Gastrocnemius medialis (tissue), 4 donors: ENCODE data around the gene APOA1. TPM values are rescaled to one million over a fixed set of nuclear protein-coding genes. Genes with fewer than 3 reads are reported as not detected.

ENCODE experiments used
- ATAC-seq, 2 donors: fragments of 150-250 bp; one replicate each; pipeline ENCODE4 v1.9.1; 2016
- DNase-seq, 2 donors: peaks; one replicate each; pipeline ENCODE4 v3.0.0-alpha.2; 2019
- H3K27ac ChIP-seq, 4 donors: fragments of 200-600 bp; sonication (generic); 1 replicate in 1 of 4; 2 replicates in 3 of 4; pipeline ENCODE4 v1.5.1; 2016 to 2018; ENCODE audit warnings: mild to moderate bottlenecking in 2 of 4, moderate library complexity in 1 of 4
- H3K27me3 ChIP-seq, 3 donors: fragments of 200-600 bp; sonication (generic) in 2 of 3; 1 replicate in 1 of 3; 2 replicates in 2 of 3; pipeline versions ENCODE4 v1.5.1 to v1.6.0; 2016 to 2019; ENCODE audit warnings: mild to moderate bottlenecking in 1 of 3, moderate library complexity in 1 of 3
- H3K36me3 ChIP-seq, 2 donors: fragments of 200-600 bp; sonication (generic) in 1 of 2; one replicate each; pipeline ENCODE4 v1.5.1; 2017 to 2018
- H3K4me1 ChIP-seq, 2 donors: fragments of 200-600 bp; sonication (generic) in 1 of 2; one replicate each; pipeline ENCODE4 v1.5.1; 2016 to 2017; ENCODE audit warnings: mild to moderate bottlenecking in 2 of 2
- H3K4me3 ChIP-seq, 4 donors: fragments of 200-600 bp; sonication (generic) in 3 of 4; 1 replicate in 1 of 4; 2 replicates in 3 of 4; pipeline ENCODE4 v1.5.1; 2016 to 2019; ENCODE audit warnings: mild to moderate bottlenecking in 2 of 4
- H3K9me3 ChIP-seq, 3 donors: fragments of 200-600 bp; sonication (generic) in 2 of 3; 1 replicate in 1 of 3; 2 replicates in 2 of 3; pipeline ENCODE4 v1.5.1; 2016 to 2019
- CTCF ChIP-seq, 5 experiments: fragments of 450-650 bp in 3 of 5; fragments of 200-600 bp in 2 of 5; sonication (generic) in 2 of 5; IDR thresholded peaks in 4 of 5; conservative IDR thresholded peaks in 1 of 5; 1 replicate in 4 of 5; 2 replicates in 1 of 5; pipeline ENCODE4 v1.5.1; 2016 to 2019; ENCODE audit warnings: antibody characterized with exemption in 5 of 5, mild to moderate bottlenecking in 3 of 5, moderate library complexity in 3 of 5
- POLR2A ChIP-seq, 2 donors: fragments of 450-650 bp; IDR thresholded peaks; one replicate each; pipeline ENCODE4 v1.6.1; 2017; ENCODE audit warnings: antibody characterized with exemption in 2 of 2, mild to moderate bottlenecking in 2 of 2, moderate library complexity in 2 of 2
- in situ Hi-C, 4 donors: fragments of 200-750 bp; cut with MboI; loops; one replicate each; pipeline versions ENCODE4 v1.15.0 to v1.8.0; 2017; ENCODE audit warnings: low sequenced_read_pairs in 4 of 4
- intact Hi-C: fragments of 100-400 bp; cut with DNase I; formaldehyde crosslinking; loops from one replicate; pipeline ENCODE4 v1.15.1; 2023; ENCODE audit warnings: low total_unique reads
- total RNA-seq, 4 donors: library from RNA; depleted of rRNA; stranded (reverse); fragments of >200 nt; gene quantifications; one replicate each; pipeline versions ENCODE4 v1.1.0 to v1.2.3, GENCODE V29; 2016

Gene APOA1
- total RNA-seq, 4 donors from 2014 or later, result 0.56 to 35.8 (median 18.2) TPM; not detected in 1

- intact Hi-C loops (no loop called here), in situ Hi-C loops (loop anchor here in 1 of 4 donors (10.0 kb wide), 1 partner anchor 361 kb away; the partner anchor contains the start of genes PCSK7 and RNF214)
- DNase-seq, result no peak
- Histone ChIP-seq H3K27me3 (no peaks in the 10 kb centered on the region), H3K36me3 (peaks cover 0 to 38% of the 10 kb centered on the region in 2 donors), H3K9me3 (no peaks in the 10 kb centered on the region), H3K27ac (no peak overlapping the region), H3K4me3 (no peak overlapping the region), H3K4me1 (peaks cover 6 to 31% of the 10 kb centered on the region in 2 donors)
- ATAC-seq, result no peak
- TF ChIP-seq POLR2A (IDR thresholded peaks at IDR 0.05), result no peak
- no peak for TF ChIP-seq CTCF (IDR thresholded peaks at IDR 0.05 in 4 of 5, conservative IDR thresholded peaks at IDR 0.05 in 1 of 5)
These were observed 36.0 kb upstream of the APOA1 start for GRCh38 chr11:116873381-116873780.

GRCh38 chr11:116871248-116871647 lies 33.8 kb upstream of the APOA1 start:
- H3K27me3 ChIP-seq, result no peaks in the 10 kb centered on the region
- H3K9me3 ChIP-seq, result no peaks in the 10 kb centered on the region
- no peak overlapping the region for H3K27ac ChIP-seq
- in situ Hi-C loops (loop anchor here in 1 of 4 donors (10.0 kb wide), 1 partner anchor 364 kb away; the partner anchor contains the start of genes PCSK7 and RNF214), intact Hi-C loops (no loop called here)
- peaks cover 22 to 40% of the 10 kb centered on the region in 2 donors for H3K4me1 ChIP-seq
- TF ChIP-seq CTCF (IDR thresholded peaks at IDR 0.05 in 4 of 5, conservative IDR thresholded peaks at IDR 0.05 in 1 of 5), result no peak
- no peak for TF ChIP-seq POLR2A (IDR thresholded peaks at IDR 0.05)
- DNase-seq (no peak), ATAC-seq (no peak)
- no peak overlapping the region for H3K4me3 ChIP-seq
- peaks cover 0 to 55% of the 10 kb centered on the region in 2 donors for H3K36me3 ChIP-seq

- intact Hi-C loops, result loop anchor here (1.0 kb wide), 1 partner anchor 38 kb away; no protein-coding TSS in a partner anchor
- H3K4me1 ChIP-seq, result peaks cover 25 to 43% of the 10 kb centered on the region in 2 donors
- H3K36me3 ChIP-seq, result peaks cover 0 to 55% of the 10 kb centered on the region in 2 donors
These were observed 32.6 kb upstream of the APOA1 start for GRCh38 chr11:116870054-116870453.

GRCh38 chr11:116869610-116870009 lies 32.2 kb upstream of the APOA1 start:
- no peak for ATAC-seq
- H3K27ac ChIP-seq, result no peak overlapping the region
- in situ Hi-C loops, result loop anchor here in 1 of 4 donors (10.0 kb wide), 1 partner anchor 365 kb away; the partner anchor contains the start of genes PCSK7 and RNF214

More at GRCh38 chr11:116870054-116870453, 32.6 kb upstream of the APOA1 start:
- no peak overlapping the region for H3K27ac ChIP-seq
- no peaks in the 10 kb centered on the region for H3K27me3 ChIP-seq
- DNase-seq, result no peak
- TF ChIP-seq POLR2A (IDR thresholded peaks at IDR 0.05), result no peak
- TF ChIP-seq CTCF (IDR thresholded peaks at IDR 0.05 in 4 of 5, conservative IDR thresholded peaks at IDR 0.05 in 1 of 5), result no peak
- no peaks in the 10 kb centered on the region for H3K9me3 ChIP-seq
- in situ Hi-C loops, result loop anchor here in 1 of 4 donors (10.0 kb wide), 1 partner anchor 365 kb away; the partner anchor contains the start of genes PCSK7 and RNF214
- ATAC-seq, result no peak
- no peak overlapping the region for H3K4me3 ChIP-seq

More at GRCh38 chr11:116869610-116870009, 32.2 kb upstream of the APOA1 start:
- DNase-seq, result no peak
- intact Hi-C loops, result loop anchor here (1.0 kb wide), 1 partner anchor 37 kb away; no protein-coding TSS in a partner anchor
- Histone ChIP-seq H3K27me3 (no peaks in the 10 kb centered on the region), H3K4me3 (no peak overlapping the region), H3K36me3 (peaks cover 0 to 50% of the 10 kb centered on the region in 2 donors), H3K9me3 (no peaks in the 10 kb centered on the region), H3K4me1 (peaks cover 30 to 46% of the 10 kb centered on the region in 2 donors)
- TF ChIP-seq CTCF (IDR thresholded peaks at IDR 0.05 in 4 of 5, conservative IDR thresholded peaks at IDR 0.05 in 1 of 5) (no peak), POLR2A (IDR thresholded peaks at IDR 0.05) (no peak)
